Panc1 (cell line): Measurements from ENCODE around the gene CRISPLD2. TPM values are rescaled to one million over a fixed set of nuclear protein-coding genes. Genes with fewer than 3 reads are reported as not detected.

Source experiments
- ATAC-seq: fragments of 200-7000 bp; cut with Tn5 transposase; 2 replicates; pipeline ENCODE4 v1.9.1; 2020; ENCODE audit warnings: mild to moderate bottlenecking, moderate library complexity
- BruUV-seq: library from RNA; stranded (reverse); fragments of 400-500 nt; replicated peaks from 2 replicates; lab custom pipeline; 2021; lab: Mats Ljungman, UMichigan
- CTCF ChIA-PET: fragments of 300-600 bp; sonication (Branson Sonifier 250); formaldehyde crosslinking; loops from one replicate; lab custom pipeline; 2022; ENCODE audit warnings: antibody characterized with exemption; lab: Charles Lee
- POLR2A ChIA-PET: fragments of 300-600 bp; sonication (Branson Sonifier 250); formaldehyde crosslinking; loops from one replicate; lab custom pipeline; 2022; ENCODE audit warnings: antibody characterized with exemption; lab: Charles Lee
- DNase-seq: peaks from one replicate; pipeline ENCODE4 v3.0.0-alpha.2; 2010; ENCODE audit warnings: low read depth, low spot score
- H3K27ac ChIP-seq: 2 replicates; pipeline ENCODE4 v1.5.1; 2011; ENCODE audit warnings: mild to moderate bottlenecking, low read length, inconsistent platforms
- H3K27me3 ChIP-seq: fragments of 200-500 bp; sonication (Bioruptor generic); 2 replicates; pipeline ENCODE4 v1.6.0; 2014; ENCODE audit warnings: low read length, inconsistent platforms; ENCODE audit not compliant: control insufficient read depth, insufficient read depth
- H3K36me3 ChIP-seq: fragments of 200-500 bp; sonication (Bioruptor generic); 2 replicates; pipeline ENCODE4 v1.5.1; 2014; ENCODE audit warnings: inconsistent platforms, mild to moderate bottlenecking, low read length, moderate library complexity; ENCODE audit not compliant: control insufficient read depth, insufficient read depth
- H3K4me1 ChIP-seq: 2 replicates; pipeline ENCODE4 v1.5.1; 2011; ENCODE audit warnings: inconsistent platforms, mild to moderate bottlenecking, low read length, moderate library complexity; ENCODE audit not compliant: control insufficient read depth, insufficient read depth
- H3K4me3 ChIP-seq, 2 experiments: 2 replicates each; pipeline ENCODE4 v1.5.1; 2011 to 2012; ENCODE audit warnings: low read depth in 2 of 2, low read length in 2 of 2, mild to moderate bottlenecking in 2 of 2, inconsistent platforms in 1 of 2, moderate library complexity in 1 of 2
- H3K9me3 ChIP-seq: fragments of 200-500 bp; sonication (Bioruptor generic); 2 replicates; pipeline ENCODE4 v1.5.1; 2014; ENCODE audit warnings: low read depth, mild to moderate bottlenecking, inconsistent platforms, low read length, moderate library complexity; ENCODE audit not compliant: control insufficient read depth, insufficient read depth
- CTCF ChIP-seq: fragments of 450-650 bp; IDR thresholded peaks from 2 replicates; pipeline ENCODE4 v1.5.1; 2017; ENCODE audit warnings: mild to moderate bottlenecking
- POLR2AphosphoS5 ChIP-seq: IDR thresholded peaks from 2 replicates; pipeline ENCODE4 v1.6.1; 2012; ENCODE audit warnings: mild to moderate bottlenecking, low read depth, low read length, moderate library complexity
- SIN3A ChIP-seq: IDR thresholded peaks from 2 replicates; pipeline ENCODE4 v1.6.1; 2012; ENCODE audit warnings: low read depth, mild to moderate bottlenecking, low read length, moderate library complexity, borderline replicate concordance; ENCODE audit not compliant: insufficient read depth
- TCF7L2 ChIP-seq: IDR thresholded peaks from 2 replicates; pipeline ENCODE4 v1.6.1; 2011; ENCODE audit warnings: mild to moderate bottlenecking, low read depth, low read length, inconsistent platforms
- in situ Hi-C: cut with HindIII; loops from 2 replicates; pipeline ENCODE4 v1.10.0; 2016; ENCODE audit warnings: low sequenced_read_pairs, low pct_unique_long_range_greater_than_20kb
- intact Hi-C: fragments of 100-400 bp; cut with micrococcal nuclease; formaldehyde crosslinking; loops from one replicate; pipeline ENCODE4 v1.10.0; 2022; ENCODE audit not compliant: unreplicated experiment
- total RNA-seq: library from RNA; stranded (reverse); gene quantifications from one replicate; pipeline ENCODE4 v1.2.1, GENCODE V29; 2021; ENCODE audit not compliant: unreplicated experiment
- TF ChIP-seq, protein P1 (sequence below), 2 experiments: IDR thresholded peaks; 2 replicates each; pipeline ENCODE4 v1.6.1; 2011 to 2012; ENCODE audit warnings: low read depth in 2 of 2, control low read depth in 1 of 2, low read length in 1 of 2, mild to moderate bottlenecking in 1 of 2, moderate library complexity in 1 of 2; ENCODE audit not compliant: insufficient read depth in 1 of 2

CRISPLD2 gene
- total RNA-seq, 1 experiment from 2014 or later: 12.9 TPM

- Histone ChIP-seq H3K9me3 (no peaks in the 10 kb centered on the region), H3K27ac (no peak overlapping the region), H3K27me3 (no peaks in the 10 kb centered on the region), H3K4me1 (no peaks in the 10 kb centered on the region), H3K4me3 (no peak overlapping the region), H3K36me3 (no peaks in the 10 kb centered on the region)
- ATAC-seq (no peak), DNase-seq (no peak)
- no peak for TF ChIP-seq CTCF
- no peak for TF ChIP-seq TCF7L2
- TF ChIP-seq POLR2AphosphoS5: no peak
- TF ChIP-seq, protein P1, sequence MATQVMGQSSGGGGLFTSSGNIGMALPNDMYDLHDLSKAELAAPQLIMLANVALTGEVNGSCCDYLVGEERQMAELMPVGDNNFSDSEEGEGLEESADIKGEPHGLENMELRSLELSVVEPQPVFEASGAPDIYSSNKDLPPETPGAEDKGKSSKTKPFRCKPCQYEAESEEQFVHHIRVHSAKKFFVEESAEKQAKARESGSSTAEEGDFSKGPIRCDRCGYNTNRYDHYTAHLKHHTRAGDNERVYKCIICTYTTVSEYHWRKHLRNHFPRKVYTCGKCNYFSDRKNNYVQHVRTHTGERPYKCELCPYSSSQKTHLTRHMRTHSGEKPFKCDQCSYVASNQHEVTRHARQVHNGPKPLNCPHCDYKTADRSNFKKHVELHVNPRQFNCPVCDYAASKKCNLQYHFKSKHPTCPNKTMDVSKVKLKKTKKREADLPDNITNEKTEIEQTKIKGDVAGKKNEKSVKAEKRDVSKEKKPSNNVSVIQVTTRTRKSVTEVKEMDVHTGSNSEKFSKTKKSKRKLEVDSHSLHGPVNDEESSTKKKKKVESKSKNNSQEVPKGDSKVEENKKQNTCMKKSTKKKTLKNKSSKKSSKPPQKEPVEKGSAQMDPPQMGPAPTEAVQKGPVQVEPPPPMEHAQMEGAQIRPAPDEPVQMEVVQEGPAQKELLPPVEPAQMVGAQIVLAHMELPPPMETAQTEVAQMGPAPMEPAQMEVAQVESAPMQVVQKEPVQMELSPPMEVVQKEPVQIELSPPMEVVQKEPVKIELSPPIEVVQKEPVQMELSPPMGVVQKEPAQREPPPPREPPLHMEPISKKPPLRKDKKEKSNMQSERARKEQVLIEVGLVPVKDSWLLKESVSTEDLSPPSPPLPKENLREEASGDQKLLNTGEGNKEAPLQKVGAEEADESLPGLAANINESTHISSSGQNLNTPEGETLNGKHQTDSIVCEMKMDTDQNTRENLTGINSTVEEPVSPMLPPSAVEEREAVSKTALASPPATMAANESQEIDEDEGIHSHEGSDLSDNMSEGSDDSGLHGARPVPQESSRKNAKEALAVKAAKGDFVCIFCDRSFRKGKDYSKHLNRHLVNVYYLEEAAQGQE (IDR thresholded peaks at IDR 0.05; ENCODE audit: insufficient read depth in 1 of 2, low read depth in 2 of 2, low read length in 1 of 2): no peak
- no peak for TF ChIP-seq SIN3A
- in situ Hi-C loops: no loop called here
- no TSS peak for BruUV-seq
- ChIA-PET CTCF (interaction anchor here (0.5 to 1.9 kb wide), 4 partner anchors 15 to 447 kb away, joined by 3 to 12 read pairs (median 6); no protein-coding TSS in a partner anchor), POLR2A (no interaction called here)
- intact Hi-C loops: loop anchor here (5.0 kb wide), 1 partner anchor 201 kb away; no protein-coding TSS in a partner anchor
Measured at GRCh38 chr16:84953190-84953746, 133.5 kb downstream of the CRISPLD2 start.

GRCh38 chr16:84955427-84955826, 135.6 kb downstream of the CRISPLD2 start:
- no peak overlapping the region for H3K27ac ChIP-seq
- CTCF ChIA-PET: no interaction called here
- ATAC-seq (no peak), DNase-seq (no peak)
- in situ Hi-C loops: no loop called here
- intact Hi-C loops: no loop called here
- H3K36me3 ChIP-seq: no peaks in the 10 kb centered on the region
- no peaks in the 10 kb centered on the region for H3K9me3 ChIP-seq
- TF ChIP-seq CTCF (no peak), TCF7L2 (no peak), SIN3A (no peak), POLR2AphosphoS5 (no peak)
- TF ChIP-seq, protein P1 (IDR thresholded peaks at IDR 0.05; ENCODE audit: insufficient read depth in 1 of 2, low read depth in 2 of 2, low read length in 1 of 2): no peak
- no TSS peak for BruUV-seq
- H3K4me1 ChIP-seq: no peaks in the 10 kb centered on the region
- H3K4me3 ChIP-seq: no peak overlapping the region
- POLR2A ChIA-PET: no interaction called here
- no peaks in the 10 kb centered on the region for H3K27me3 ChIP-seq
